SK-N-SH treated with all-trans-retinoic acid at 6 μM for 48 hours (cell line): Measurements from ENCODE around the gene TRIM24.

Source experiments
- CREB5 ChIP-seq: fragments of 250-450 bp; sonication (Bioruptor Pico); IDR thresholded peaks from 2 replicates; pipeline ENCODE4 v1.5.1; 2020; ENCODE audit warnings: low read depth, mild to moderate bottlenecking, moderate library complexity
- CSDC2 ChIP-seq: fragments of 250-450 bp; sonication (Bioruptor Pico); IDR thresholded peaks from 2 replicates; pipeline ENCODE4 v1.5.0; 2020; ENCODE audit warnings: mild to moderate bottlenecking, moderate library complexity
- CSRNP3 ChIP-seq: fragments of 250-450 bp; sonication (Bioruptor Pico); IDR thresholded peaks from 2 replicates; pipeline ENCODE4 v1.5.1; 2021; ENCODE audit warnings: mild to moderate bottlenecking, moderate library complexity
- GLIS3 ChIP-seq: fragments of 250-450 bp; sonication (Bioruptor Pico); IDR thresholded peaks from 2 replicates; pipeline ENCODE4 v1.5.0; 2020; ENCODE audit warnings: mild to moderate bottlenecking, moderate library complexity
- PATZ1 ChIP-seq: fragments of 250-450 bp; sonication (Bioruptor Pico); IDR thresholded peaks from 2 replicates; pipeline ENCODE4 v1.8.0; 2020; ENCODE audit warnings: mild to moderate bottlenecking, moderate library complexity, borderline replicate concordance
- POU6F1 ChIP-seq: fragments of 250-450 bp; sonication (Bioruptor Pico); IDR thresholded peaks from 2 replicates; pipeline ENCODE4 v1.8.0; 2021; ENCODE audit warnings: low read depth, mild to moderate bottlenecking, moderate library complexity, borderline replicate concordance
- SNAI2 ChIP-seq: fragments of 250-450 bp; sonication (Bioruptor Pico); IDR thresholded peaks from 2 replicates; pipeline ENCODE4 v1.5.0; 2020; ENCODE audit warnings: mild to moderate bottlenecking, moderate library complexity
- TCF4 ChIP-seq: fragments of 250-450 bp; sonication (Bioruptor Pico); IDR thresholded peaks from 2 replicates; pipeline ENCODE4 v1.8.0; 2021; ENCODE audit warnings: mild to moderate bottlenecking, moderate library complexity, borderline replicate concordance
- ZFP3 ChIP-seq: fragments of 250-450 bp; sonication (Bioruptor Pico); IDR thresholded peaks from 2 replicates; pipeline ENCODE4 v1.5.0; 2020; ENCODE audit warnings: mild to moderate bottlenecking, moderate library complexity
- ZFP30 ChIP-seq: fragments of 450-650 bp; formaldehyde crosslinking; IDR thresholded peaks from 2 replicates; pipeline ENCODE4 v1.5.0; 2022; ENCODE audit warnings: mild to moderate bottlenecking, moderate library complexity
- ZNF565 ChIP-seq: fragments of 450-650 bp; formaldehyde crosslinking; conservative IDR thresholded peaks from 2 replicates; pipeline ENCODE4 v1.5.0; 2020; ENCODE audit warnings: low read depth, mild to moderate bottlenecking, moderate library complexity
- ZNF70 ChIP-seq: fragments of 450-650 bp; formaldehyde crosslinking; IDR thresholded peaks from 2 replicates; pipeline ENCODE4 v1.5.0; 2020; ENCODE audit warnings: mild to moderate bottlenecking, moderate library complexity

DNA sequence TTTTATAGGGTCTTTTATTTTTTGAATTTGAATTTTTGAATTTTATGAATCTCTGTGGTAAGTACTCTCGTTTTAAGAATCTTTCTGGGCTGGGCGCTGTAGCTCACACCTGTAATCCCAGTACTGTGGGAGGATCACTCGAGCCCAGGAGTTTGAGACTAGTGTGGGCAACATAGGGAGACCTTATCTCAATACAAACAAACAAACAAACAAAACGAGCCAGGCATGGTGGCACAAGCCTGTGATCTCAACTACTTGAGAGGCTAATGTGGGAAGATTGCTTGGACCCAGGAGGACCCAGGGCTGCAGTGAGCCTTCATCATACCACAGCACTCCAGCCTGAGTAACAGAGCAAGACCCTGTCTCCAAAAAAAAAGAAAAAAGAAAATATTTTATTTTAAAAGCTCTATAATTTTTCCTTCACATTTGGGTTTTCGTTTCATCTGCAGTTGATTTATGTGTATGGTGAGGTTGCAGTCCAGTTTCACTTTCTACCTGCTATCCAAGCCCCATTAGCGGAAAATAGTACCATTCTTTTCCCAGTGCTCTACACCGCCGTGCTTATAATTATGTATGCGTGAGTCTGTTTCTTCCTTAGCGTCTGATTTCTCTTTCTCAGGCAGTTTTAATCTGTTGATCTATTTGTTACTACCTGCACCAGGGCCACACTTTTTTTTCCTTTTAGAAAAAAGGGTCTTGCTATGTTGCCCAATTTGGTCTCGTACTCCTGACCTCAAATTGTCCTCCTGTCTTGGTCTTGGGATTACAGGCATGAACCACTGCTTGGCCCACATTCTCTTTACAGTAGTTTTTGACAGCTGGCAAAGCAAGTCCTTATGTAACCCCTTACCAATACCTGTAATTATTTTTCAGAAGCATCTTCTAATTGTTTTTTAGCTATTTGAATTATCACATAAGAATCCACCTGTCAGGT, 21.7 kb downstream of the TRIM24 start:
- TF ChIP-seq PATZ1 (CRISPR knock-in tag) (no peak), CSDC2 (no peak), ZFP3 (CRISPR knock-in tag) (no peak), ZNF70 (CRISPR knock-in tag) (no peak), TCF4 (CRISPR knock-in tag) (no peak), SNAI2 (no peak), ZFP30 (no peak), POU6F1 (CRISPR knock-in tag) (no peak), ZNF565 (no peak), CREB5 (no peak), CSRNP3 (CRISPR knock-in tag) (no peak), GLIS3 (CRISPR knock-in tag) (no peak)
